PC-9 (cell line): ENCODE results near the gene CTXN3. TPM values are rescaled to one million over a fixed set of nuclear protein-coding genes. Genes with fewer than 3 reads are reported as not detected.
A peak's percentile ranks its signal among the peaks of the same experiment; 100 is the strongest.
"Not testable (repeated sequence)": the region's sequence is repeated elsewhere in the genome, so short reads cannot be mapped to it uniquely, and the experiment has no call there.

Experiments
- BruUV-seq: library from RNA; stranded (reverse); fragments of 400-500 nt; replicated peaks from 2 replicates; lab custom pipeline; 2021; lab: Mats Ljungman, UMichigan
- CTCF ChIA-PET: fragments of 300-600 bp; sonication (Branson Sonifier 250); formaldehyde crosslinking; loops from one replicate; lab custom pipeline; 2022; ENCODE audit warnings: antibody characterized with exemption; lab: Charles Lee
- POLR2A ChIA-PET: fragments of 300-600 bp; sonication (Branson Sonifier 250); formaldehyde crosslinking; loops from one replicate; lab custom pipeline; 2022; ENCODE audit warnings: antibody characterized with exemption; ENCODE audit not compliant: unreplicated experiment; lab: Charles Lee
- DNase-seq, 2 experiments: peaks; one replicate each; pipeline versions ENCODE4 v3.0.0 to v3.0.0-alpha.2; 2015 to 2022; ENCODE audit warnings: mixed read lengths in 1 of 2
- H2AFZ ChIP-seq: fragments of 200-600 bp; sonication (generic); 2 replicates; pipeline ENCODE4 v1.8.1; 2017; ENCODE audit warnings: antibody characterized with exemption
- H3F3A ChIP-seq: fragments of 200-600 bp; sonication (generic); 2 replicates; pipeline ENCODE4 v1.8.1; 2017; ENCODE audit warnings: antibody characterized with exemption, mild to moderate bottlenecking, low read depth; ENCODE audit not compliant: insufficient read depth
- H3K27ac ChIP-seq: fragments of 200-600 bp; sonication (generic); 2 replicates; pipeline ENCODE4 v1.6.1; 2016; ENCODE audit warnings: mixed run types
- H3K27me3 ChIP-seq: fragments of 200-600 bp; sonication (generic); 2 replicates; pipeline ENCODE4 v1.6.1; 2016; ENCODE audit warnings: low read depth, mixed run types; ENCODE audit not compliant: insufficient read depth
- H3K36me3 ChIP-seq: fragments of 200-600 bp; sonication (generic); 2 replicates; pipeline ENCODE4 v1.6.1; 2016; ENCODE audit warnings: low read depth, mixed run types
- H3K4me1 ChIP-seq: fragments of 200-600 bp; sonication (generic); replicated peaks from 2 replicates; pipeline ENCODE4 v1.6.1; 2016; ENCODE audit warnings: mixed run types; ENCODE audit not compliant: insufficient read depth
- H3K4me2 ChIP-seq: fragments of 200-600 bp; sonication (generic); 2 replicates; pipeline ENCODE4 v1.6.1; 2017; ENCODE audit warnings: mixed run types
- H3K4me3 ChIP-seq: fragments of 200-600 bp; sonication (generic); 2 replicates; pipeline ENCODE4 v1.6.1; 2016; ENCODE audit warnings: mixed run types
- H3K79me2 ChIP-seq: fragments of 200-600 bp; sonication (generic); 2 replicates; pipeline ENCODE4 v1.6.1; 2017; ENCODE audit warnings: low read depth, mixed run types
- H3K9me2 ChIP-seq: fragments of 200-600 bp; sonication (generic); 2 replicates; pipeline ENCODE4 v1.8.1; 2017; ENCODE audit warnings: mild to moderate bottlenecking; ENCODE audit not compliant: insufficient read depth
- H3K9me3 ChIP-seq: fragments of 200-600 bp; sonication (generic); 2 replicates; pipeline ENCODE4 v1.8.1; 2016; ENCODE audit warnings: low read depth; ENCODE audit not compliant: insufficient read depth
- H4K20me1 ChIP-seq: fragments of 200-600 bp; sonication (generic); 2 replicates; pipeline ENCODE4 v1.8.1; 2017; ENCODE audit not compliant: insufficient read depth
- CTCF ChIP-seq: fragments of 200-600 bp; sonication (generic); conservative IDR thresholded peaks from 2 replicates; pipeline ENCODE4 v1.6.1; 2017; ENCODE audit warnings: mixed run types, antibody characterized with exemption, mild to moderate bottlenecking, moderate library complexity
- EZH2 ChIP-seq: fragments of 200-600 bp; sonication (generic); IDR thresholded peaks from 2 replicates; pipeline ENCODE4 v1.8.0; 2017; ENCODE audit warnings: antibody characterized with exemption, low read depth
- intact Hi-C: fragments of 100-400 bp; cut with micrococcal nuclease; formaldehyde crosslinking; loops from one replicate; pipeline ENCODE4 v1.10.0; 2022; ENCODE audit not compliant: unreplicated experiment
- total RNA-seq: library from RNA; stranded (reverse); gene quantifications from 2 replicates; pipeline ENCODE4 v1.2.3, GENCODE V29; 2021

The CTXN3 gene
- total RNA-seq, 1 experiment from 2014 or later = not detected

GRCh38 chr5:127667926-127668325 lies 19.0 kb downstream of the CTXN3 start:
- Histone ChIP-seq H3K4me2 (no peak overlapping the region), H4K20me1 (no peaks in the 10 kb centered on the region), H3K36me3 (no peaks in the 10 kb centered on the region), H3K27ac (no peak overlapping the region), H2AFZ (peak overlapping the region; percentile 16; the same call in 1 of the 2 replicates), H3K79me2 (no peaks in the 10 kb centered on the region), H3F3A (no peaks in the 10 kb centered on the region), H3K4me3 (no peak overlapping the region), H3K4me1 (no peaks in the 10 kb centered on the region), H3K9me2 (no peaks in the 10 kb centered on the region), H3K27me3 (no peaks in the 10 kb centered on the region), H3K9me3 (no peaks in the 10 kb centered on the region)
- DNase-seq = no peak
- intact Hi-C loops = no loop called here
- BruUV-seq = no TSS peak
- ChIA-PET CTCF (no interaction called here), POLR2A (no interaction called here)
- TF ChIP-seq CTCF (no peak), EZH2 (no peak)

- TF ChIP-seq EZH2 = no peak
- TF ChIP-seq CTCF = no peak
These were observed 22.3 kb downstream of the CTXN3 start for GRCh38 chr5:127671218-127671617.

GRCh38 chr5:127673117-127673800 lies 24.4 kb downstream of the CTXN3 start:
- H3K4me2 ChIP-seq = no peak overlapping the region
- ChIA-PET POLR2A (no interaction called here), CTCF (no interaction called here)
- no peak for DNase-seq
- no peaks in the 10 kb centered on the region for H3K9me2 ChIP-seq
- H3K27me3 ChIP-seq = no peaks in the 10 kb centered on the region
- no peaks in the 10 kb centered on the region for H4K20me1 ChIP-seq
- TF ChIP-seq CTCF (no peak), EZH2 (no peak)
- BruUV-seq = no TSS peak
- no peak overlapping the region for H3K4me3 ChIP-seq
- H3K9me3 ChIP-seq = no peaks in the 10 kb centered on the region
- intact Hi-C loops = no loop called here
- no peaks in the 10 kb centered on the region for H3K4me1 ChIP-seq
- no peak overlapping the region for H2AFZ ChIP-seq
- H3K79me2 ChIP-seq = no peaks in the 10 kb centered on the region
- H3K36me3 ChIP-seq = no peaks in the 10 kb centered on the region
- H3F3A ChIP-seq = no peaks in the 10 kb centered on the region
- no peak overlapping the region for H3K27ac ChIP-seq

More at GRCh38 chr5:127671218-127671617, 22.3 kb downstream of the CTXN3 start:
- no peak overlapping the region for H3K27ac ChIP-seq
- intact Hi-C loops = no loop called here
- no peaks in the 10 kb centered on the region for H3F3A ChIP-seq
- H3K36me3 ChIP-seq = no peaks in the 10 kb centered on the region
- ChIA-PET POLR2A (no interaction called here), CTCF (no interaction called here)
- no peaks in the 10 kb centered on the region for H3K9me2 ChIP-seq
- H3K9me3 ChIP-seq = no peaks in the 10 kb centered on the region
- H2AFZ ChIP-seq = no peak overlapping the region
- H4K20me1 ChIP-seq = no peaks in the 10 kb centered on the region
- no peaks in the 10 kb centered on the region for H3K79me2 ChIP-seq
- H3K4me2 ChIP-seq = no peak overlapping the region
- H3K27me3 ChIP-seq = no peaks in the 10 kb centered on the region
- H3K4me3 ChIP-seq = no peak overlapping the region
- DNase-seq = no peak
- no peaks in the 10 kb centered on the region for H3K4me1 ChIP-seq
- no TSS peak for BruUV-seq

- H3K4me3 ChIP-seq, DNase-seq, H3K27ac ChIP-seq, H3K27me3 ChIP-seq, H3K4me2 ChIP-seq, H2AFZ ChIP-seq, BruUV-seq, H4K20me1 ChIP-seq, CTCF ChIA-PET, POLR2A ChIA-PET, H3K9me3 ChIP-seq, H3K36me3 ChIP-seq, H3K4me1 ChIP-seq, H3K79me2 ChIP-seq, H3F3A ChIP-seq, H3K9me2 ChIP-seq, intact Hi-C loops: not testable (repeated sequence)
These were observed 28.1 kb downstream of the CTXN3 start for GRCh38 chr5:127676951-127677350.

- H3K27me3 ChIP-seq, H3K36me3 ChIP-seq, H3K79me2 ChIP-seq, H3F3A ChIP-seq, CTCF ChIA-PET, H3K27ac ChIP-seq, H3K4me3 ChIP-seq, intact Hi-C loops, H2AFZ ChIP-seq, H3K9me3 ChIP-seq, H3K4me2 ChIP-seq, BruUV-seq, POLR2A ChIA-PET, H3K9me2 ChIP-seq, DNase-seq, H3K4me1 ChIP-seq, H4K20me1 ChIP-seq: not testable (repeated sequence)
These were observed 30.9 kb downstream of the CTXN3 start for GRCh38 chr5:127679691-127680330.
